ENCODE results near the gene NPBWR2.
A peak's percentile ranks its signal among the peaks of the same experiment; 100 is the strongest.

NPBWR2 gene

GRCh38 chr20:64062596-64063388 lies 44.6 kb downstream of the NPBWR2 start, which contains the start of gene TCEA2:
TSS of gene TCEA2 (plus strand) at chr20:64063198. CDS start at chr20:64063313, 115 bp downstream.
- no peak for TF ChIP-seq CTCF (IDR thresholded peaks at IDR 0.05; ENCODE audit: low read depth, low read length, missing control alignments)
- DNase-seq (ENCODE audit: low read depth) = peak; percentile 78
- H3K4me3 ChIP-seq (ENCODE audit: low read depth, low read length) = peak within 1 kb of the TSS; percentile 71

GRCh38 chr20:64062276-64062595 lies 45.1 kb downstream of the NPBWR2 start:
- no peak overlapping the region; the same call in 1 of the 2 replicates for H3K4me3 ChIP-seq (ENCODE audit: low read depth, low read length)
- TF ChIP-seq CTCF (IDR thresholded peaks at IDR 0.05; ENCODE audit: low read depth, low read length, missing control alignments) = no peak
- DNase-seq (ENCODE audit: low read depth) = no peak

- no peak overlapping the region for H3K4me3 ChIP-seq (ENCODE audit: low read depth, low read length)
- TF ChIP-seq CTCF (IDR thresholded peaks at IDR 0.05; ENCODE audit: low read depth, low read length, missing control alignments) = no peak
These were observed 48.8 kb downstream of the NPBWR2 start for GRCh38 chr20:64058536-64058935.

GRCh38 chr20:64057628-64058498 lies 49.5 kb downstream of the NPBWR2 start:
- DNase-seq (ENCODE audit: low read depth) = no peak
- peak; percentile 97 for TF ChIP-seq CTCF (IDR thresholded peaks at IDR 0.05; ENCODE audit: low read depth, low read length, missing control alignments)
- no peak overlapping the region for H3K4me3 ChIP-seq (ENCODE audit: low read depth, low read length)

More at GRCh38 chr20:64058536-64058935, 48.8 kb downstream of the NPBWR2 start:
- no peak for DNase-seq (ENCODE audit: low read depth)

GRCh38 chr20:64056889-64057627 lies 50.3 kb downstream of the NPBWR2 start:
- no peak overlapping the region for H3K4me3 ChIP-seq (ENCODE audit: low read depth, low read length)
- no peak for DNase-seq (ENCODE audit: low read depth)
- TF ChIP-seq CTCF (IDR thresholded peaks at IDR 0.05; ENCODE audit: low read depth, low read length, missing control alignments) = no peak

GRCh38 chr20:64056639-64056888 lies 50.8 kb downstream of the NPBWR2 start:
- TF ChIP-seq CTCF (IDR thresholded peaks at IDR 0.05; ENCODE audit: low read depth, low read length, missing control alignments) = no peak
- H3K4me3 ChIP-seq (ENCODE audit: low read depth, low read length) = no peak overlapping the region
- no peak for DNase-seq (ENCODE audit: low read depth)

All from GM12864 (cell line).